Fibroblast of skin of right quadriceps (primary cell): ENCODE results near the gene TOX2.

Experiments used
- DNase-seq: peaks from one replicate; pipeline ENCODE4 v3.0.0-alpha.2; 2013

Gene TOX2

GRCh38 chr20:43961116-43961515, 46.5 kb downstream of the TOX2 start:
- DNase-seq = no peak

GRCh38 chr20:43961541-43962471, 47.2 kb downstream of the TOX2 start:
- peak; percentile 49 for DNase-seq

- no peak for DNase-seq
Observed at GRCh38 chr20:43962530-43962929, 47.9 kb downstream of the TOX2 start.

GRCh38 chr20:43963233-43963632, 48.6 kb downstream of the TOX2 start:
- DNase-seq = no peak

- peak; percentile 87 for DNase-seq
Observed at GRCh38 chr20:43963872-43964791, 49.5 kb downstream of the TOX2 start.

GRCh38 chr20:43968341-43969000, 53.8 kb downstream of the TOX2 start:
- no peak for DNase-seq

- DNase-seq = no peak
Observed at GRCh38 chr20:43969028-43969447, 54.4 kb downstream of the TOX2 start.

GRCh38 chr20:43969501-43970182, 55.0 kb downstream of the TOX2 start:
- no peak for DNase-seq

GRCh38 chr20:43971267-43971666, 56.6 kb downstream of the TOX2 start:
- no peak for DNase-seq

- DNase-seq = no peak
Observed at GRCh38 chr20:43972051-43972450, 57.4 kb downstream of the TOX2 start.

- DNase-seq = no peak
Observed at GRCh38 chr20:43972692-43973091, 58.0 kb downstream of the TOX2 start.

- no peak for DNase-seq
Observed at GRCh38 chr20:43973231-43973630, 58.6 kb downstream of the TOX2 start.

GRCh38 chr20:43973671-43974450, 59.2 kb downstream of the TOX2 start:
- no peak for DNase-seq

GRCh38 chr20:43974695-43975094, 60.0 kb downstream of the TOX2 start:
- no peak for DNase-seq

- DNase-seq = peak; percentile 93
Observed at GRCh38 chr20:43975096-43975768, 60.6 kb downstream of the TOX2 start.

GRCh38 chr20:43976547-43976946, 61.9 kb downstream of the TOX2 start:
- DNase-seq = no peak

- peak; percentile 11 for DNase-seq
Observed at GRCh38 chr20:43977252-43977651, 62.6 kb downstream of the TOX2 start.

- no peak for DNase-seq
Observed at GRCh38 chr20:43977962-43978361, 63.3 kb downstream of the TOX2 start.

- DNase-seq = no peak
Observed at GRCh38 chr20:43979576-43980105, 65.0 kb downstream of the TOX2 start.

GRCh38 chr20:43981540-43981939, 66.9 kb downstream of the TOX2 start:
- no peak for DNase-seq

GRCh38 chr20:43982016-43982415, 67.4 kb downstream of the TOX2 start:
- DNase-seq = no peak
